Measurements from ENCODE around the gene MPV17.

- TF ChIP-seq CTCF (IDR thresholded peaks at IDR 0.05) = no peak
- no peak for TF ChIP-seq POLR2A (IDR thresholded peaks at IDR 0.05)
Observed at GRCh38 chr2:27324720-27325119, 1.8 kb upstream of the MPV17 start.
